HG02610 (cell line): ENCODE measurements around the gene FKBP10.

Experiments
- ATAC-seq: cut with Tn5 transposase; IDR thresholded peaks from one replicate; pipeline ENCODE4 v1.9.1; 2021; ENCODE audit warnings: mild to moderate bottlenecking, moderate library complexity; ENCODE audit not compliant: unreplicated experiment

FKBP10 gene

GRCh38 chr17:41782142-41782541 lies 30.7 kb upstream of the FKBP10 start:
- ATAC-seq, result no peak

GRCh38 chr17:41784207-41784744 lies 28.5 kb upstream of the FKBP10 start:
- ATAC-seq, result no peak

- ATAC-seq, result no peak
Observed at GRCh38 chr17:41785091-41785858, 27.5 kb upstream of the FKBP10 start.

GRCh38 chr17:41785859-41786226 lies 27.0 kb upstream of the FKBP10 start:
- no peak for ATAC-seq

- ATAC-seq, result peak; percentile 62
Observed at GRCh38 chr17:41786227-41787020, 26.4 kb upstream of the FKBP10 start, which contains the start of gene JUP. Gene JUP, minus strand, starts transcription at chr17:41786711. Its CDS starts 14,857 bp downstream, at chr17:41771854.

- no peak for ATAC-seq
Observed at GRCh38 chr17:41787021-41787418, 25.8 kb upstream of the FKBP10 start.

- ATAC-seq, result no peak
Observed at GRCh38 chr17:41792845-41793783, 19.7 kb upstream of the FKBP10 start.

GRCh38 chr17:41793784-41794539 lies 18.8 kb upstream of the FKBP10 start:
- ATAC-seq, result no peak

GRCh38 chr17:41794540-41794975 lies 18.2 kb upstream of the FKBP10 start:
- ATAC-seq, result no peak

GRCh38 chr17:41796121-41796895 lies 16.5 kb upstream of the FKBP10 start:
- ATAC-seq, result no peak

- ATAC-seq, result no peak
Observed at GRCh38 chr17:41797377-41797776, 15.4 kb upstream of the FKBP10 start.

GRCh38 chr17:41799366-41799765 lies 13.4 kb upstream of the FKBP10 start:
- no peak for ATAC-seq

GRCh38 chr17:41800601-41801373 lies 12.0 kb upstream of the FKBP10 start:
- no peak for ATAC-seq

GRCh38 chr17:41801374-41802271 lies 11.2 kb upstream of the FKBP10 start:
- ATAC-seq, result no peak

- no peak for ATAC-seq
Observed at GRCh38 chr17:41803049-41804020, 9.5 kb upstream of the FKBP10 start.
